Stimulated activated CD4-positive, alpha-beta T cell treated with anti-CD3 and anti-CD28 coated beads, Interleukin-12 subunit alpha, Interleukin-12 subunit beta, amount 100 ng/mL, for 48 hours (primary cell): ENCODE measurements around the gene MYD88.
"Not testable (repeated sequence)": the region's sequence is repeated elsewhere in the genome, so short reads cannot be mapped to it uniquely, and the experiment has no call there.

Source experiments
- DNase-seq, 3 donors: peaks; one replicate each; pipeline ENCODE4 v3.0.0-alpha.2; 2020; ENCODE audit warnings: low read depth in 2 of 3, low spot score in 1 of 3

Gene MYD88

DNA sequence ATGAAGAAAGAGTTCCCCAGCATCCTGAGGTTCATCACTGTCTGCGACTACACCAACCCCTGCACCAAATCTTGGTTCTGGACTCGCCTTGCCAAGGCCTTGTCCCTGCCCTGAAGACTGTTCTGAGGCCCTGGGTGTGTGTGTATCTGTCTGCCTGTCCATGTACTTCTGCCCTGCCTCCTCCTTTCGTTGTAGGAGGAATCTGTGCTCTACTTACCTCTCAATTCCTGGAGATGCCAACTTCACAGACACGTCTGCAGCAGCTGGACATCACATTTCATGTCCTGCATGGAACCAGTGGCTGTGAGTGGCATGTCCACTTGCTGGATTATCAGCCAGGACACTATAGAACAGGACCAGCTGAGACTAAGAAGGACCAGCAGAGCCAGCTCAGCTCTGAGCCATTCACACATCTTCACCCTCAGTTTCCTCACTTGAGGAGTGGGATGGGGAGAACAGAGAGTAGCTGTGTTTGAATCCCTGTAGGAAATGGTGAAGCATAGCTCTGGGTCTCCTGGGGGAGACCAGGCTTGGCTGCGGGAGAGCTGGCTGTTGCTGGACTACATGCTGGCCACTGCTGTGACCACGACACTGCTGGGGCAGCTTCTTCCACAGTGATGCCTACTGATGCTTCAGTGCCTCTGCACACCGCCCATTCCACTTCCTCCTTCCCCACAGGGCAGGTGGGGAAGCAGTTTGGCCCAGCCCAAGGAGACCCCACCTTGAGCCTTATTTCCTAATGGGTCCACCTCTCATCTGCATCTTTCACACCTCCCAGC is 2.9 kb downstream of the MYD88 start:
- DNase-seq: no peak

DNA sequence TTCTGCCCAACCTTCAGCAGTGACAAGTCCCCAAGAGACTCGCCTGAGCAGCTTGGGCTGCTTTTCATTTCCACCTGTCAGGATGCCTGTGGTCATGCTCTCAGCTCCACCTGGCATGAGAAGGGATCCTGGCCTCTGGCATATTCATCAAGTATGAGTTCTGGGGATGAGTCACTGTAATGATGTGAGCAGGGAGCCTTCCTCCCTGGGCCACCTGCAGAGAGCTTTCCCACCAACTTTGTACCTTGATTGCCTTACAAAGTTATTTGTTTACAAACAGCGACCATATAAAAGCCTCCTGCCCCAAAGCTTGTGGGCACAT is 3.5 kb downstream of the MYD88 start:
- no peak for DNase-seq

DNA sequence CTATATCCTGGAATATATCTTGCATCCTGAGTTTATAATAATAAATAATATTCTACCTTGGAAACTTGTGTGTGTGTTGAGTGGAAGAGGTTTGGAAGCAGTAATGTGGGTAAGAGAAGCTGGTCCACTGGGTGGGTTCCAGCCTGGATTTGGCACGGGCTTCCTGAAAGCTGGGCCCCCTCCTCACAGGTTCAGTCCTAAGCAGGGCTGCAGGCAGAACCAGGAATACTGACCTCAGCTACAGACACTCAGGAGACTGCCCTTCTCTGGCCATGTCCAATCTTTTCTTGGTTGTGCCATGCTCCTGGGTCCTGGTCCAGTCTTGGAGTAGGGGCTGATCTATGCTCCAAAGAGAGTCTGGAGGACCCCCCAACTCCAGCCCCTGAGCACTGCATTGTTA is 4.5 kb downstream of the MYD88 start:
- no peak for DNase-seq

DNA sequence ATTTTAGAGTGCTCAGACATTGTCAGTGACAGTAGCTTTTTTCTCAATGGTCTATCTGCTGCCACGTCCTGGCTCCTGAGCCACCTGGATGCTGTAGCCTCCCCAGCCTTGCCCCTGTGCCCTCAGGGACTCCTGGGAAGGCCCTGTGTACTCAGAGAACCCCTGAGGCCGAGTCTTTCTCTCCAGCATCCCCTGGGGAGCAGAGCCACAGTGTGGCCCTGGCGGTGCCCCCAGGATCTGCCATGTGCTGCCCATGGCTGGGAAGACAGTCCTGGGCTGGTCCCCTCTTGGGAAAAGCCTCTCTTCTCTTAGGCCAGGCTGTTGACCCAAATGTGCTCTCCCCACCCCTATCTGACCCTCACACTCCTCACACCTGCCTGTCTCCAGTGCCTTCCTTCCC is 5.0 kb downstream of the MYD88 start:
- no peak for DNase-seq

DNA sequence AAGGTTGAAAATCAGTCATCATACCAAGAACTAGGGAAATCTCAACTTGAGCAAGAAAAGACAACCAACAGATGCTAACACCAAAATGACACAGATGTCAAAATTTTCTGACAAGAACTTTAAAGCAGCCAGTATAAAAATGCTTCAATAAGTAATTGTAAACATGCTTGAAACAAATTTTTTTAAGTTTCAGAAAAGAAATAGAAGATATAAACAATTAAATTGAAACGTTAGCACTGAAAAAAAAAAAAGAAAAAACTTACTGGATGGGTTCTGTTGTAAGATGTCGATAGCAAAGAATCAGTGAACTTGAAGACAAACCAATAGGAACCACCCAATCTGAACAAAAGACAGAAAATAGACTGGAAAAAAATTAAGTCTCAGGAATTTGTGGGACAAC is 8.0 kb downstream of the MYD88 start:
- no peak for DNase-seq

DNA sequence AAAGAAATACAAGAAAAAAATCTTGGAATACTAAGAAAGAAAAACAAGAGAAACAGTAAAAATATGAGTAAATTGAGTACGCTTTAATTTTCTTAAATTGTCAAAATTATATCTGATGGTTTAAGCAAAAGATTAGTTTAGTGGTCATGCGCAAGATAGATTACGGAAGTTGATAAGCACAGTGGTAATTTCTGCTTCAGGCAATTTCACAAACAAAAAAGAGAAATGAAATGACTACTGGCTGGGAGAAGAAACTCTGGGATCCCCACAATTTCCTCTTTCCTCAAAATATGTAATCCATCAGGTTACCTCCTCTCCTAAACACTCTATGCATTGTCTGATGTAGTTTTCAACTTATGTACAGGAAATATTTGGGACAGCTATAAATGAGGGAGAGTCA is 9.0 kb downstream of the MYD88 start:
- no peak for DNase-seq

DNA sequence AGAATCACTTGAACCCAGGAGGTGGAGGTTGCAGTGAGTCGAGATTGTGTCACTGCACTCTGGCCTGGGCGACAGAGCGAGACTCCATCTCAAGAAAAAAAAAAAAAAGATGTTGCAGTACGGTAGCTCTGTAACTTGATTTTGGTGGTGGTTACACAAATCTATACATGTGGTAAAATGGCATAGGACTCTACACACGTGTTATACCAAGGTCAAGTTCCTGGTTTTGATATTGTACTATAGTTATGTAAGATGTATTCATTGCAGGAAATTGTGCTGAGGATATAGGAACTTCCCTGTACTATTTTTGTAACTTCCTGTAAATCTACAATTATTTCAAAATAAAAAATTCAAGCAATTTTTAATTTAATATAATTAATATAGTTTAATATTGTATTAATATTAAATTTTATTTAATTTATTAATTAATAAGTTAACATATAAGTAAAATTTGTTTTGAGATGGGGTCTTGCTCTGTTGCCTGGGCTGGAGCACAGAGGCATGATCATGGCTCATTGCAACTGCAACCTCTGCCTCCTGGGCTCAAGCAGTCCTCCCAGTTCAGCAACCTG is 9.9 kb downstream of the MYD88 start:
- DNase-seq: no peak

DNA sequence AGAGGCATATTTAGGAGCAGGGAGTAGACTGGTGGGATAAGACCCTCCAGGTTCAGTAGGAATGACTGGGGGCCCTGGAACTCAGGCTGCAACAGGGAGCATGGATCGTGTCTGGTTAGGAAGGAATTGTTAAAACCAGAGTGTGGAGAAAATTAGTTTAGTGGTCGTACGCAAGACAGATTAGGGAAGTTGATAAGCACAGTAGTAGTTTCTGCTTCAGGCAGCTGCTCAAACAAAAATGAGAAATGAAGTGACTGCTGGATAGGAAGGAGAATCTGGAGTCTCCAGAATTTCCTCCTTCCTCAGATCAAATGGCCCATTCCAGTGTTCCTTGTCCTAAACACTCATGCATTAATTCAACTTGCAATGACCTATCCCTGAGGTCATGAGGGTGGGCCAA is 11.2 kb downstream of the MYD88 start:
- DNase-seq: no peak

DNA sequence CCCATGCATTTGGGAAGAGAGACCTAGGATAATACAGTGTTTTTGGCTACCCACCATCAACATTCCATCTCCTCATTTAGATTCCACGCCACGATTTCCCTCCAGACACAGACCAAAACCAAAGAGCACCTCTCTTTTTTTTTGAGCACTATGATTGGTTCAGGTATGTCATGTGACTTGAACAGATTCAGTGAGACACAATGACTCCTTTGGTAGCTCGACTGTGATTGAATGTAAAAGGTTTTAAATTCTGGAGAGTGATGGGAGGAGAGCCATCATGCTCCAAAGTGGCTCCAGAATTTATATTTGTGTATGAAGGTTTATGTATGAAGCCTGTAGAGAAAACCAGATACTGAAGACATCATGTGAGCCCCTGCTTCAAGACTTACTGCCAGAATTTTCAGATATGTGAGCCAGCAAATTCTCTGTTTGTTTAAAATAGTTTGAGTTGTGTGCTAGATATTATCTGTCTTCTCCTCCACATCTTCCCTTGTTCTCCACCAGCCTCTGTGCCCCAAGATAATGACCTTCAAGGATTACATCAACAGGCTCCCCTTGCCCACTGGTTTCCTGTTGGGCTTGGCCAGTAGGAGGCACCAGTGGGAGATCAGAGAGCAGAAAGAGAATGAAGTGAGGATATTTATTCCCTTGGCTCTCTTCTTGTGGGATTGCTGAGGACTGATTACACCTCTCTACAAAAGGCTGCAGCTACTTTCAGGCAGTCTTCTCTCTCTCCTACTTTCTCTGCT is 12.5 kb downstream of the MYD88 start:
- DNase-seq: no peak

DNA sequence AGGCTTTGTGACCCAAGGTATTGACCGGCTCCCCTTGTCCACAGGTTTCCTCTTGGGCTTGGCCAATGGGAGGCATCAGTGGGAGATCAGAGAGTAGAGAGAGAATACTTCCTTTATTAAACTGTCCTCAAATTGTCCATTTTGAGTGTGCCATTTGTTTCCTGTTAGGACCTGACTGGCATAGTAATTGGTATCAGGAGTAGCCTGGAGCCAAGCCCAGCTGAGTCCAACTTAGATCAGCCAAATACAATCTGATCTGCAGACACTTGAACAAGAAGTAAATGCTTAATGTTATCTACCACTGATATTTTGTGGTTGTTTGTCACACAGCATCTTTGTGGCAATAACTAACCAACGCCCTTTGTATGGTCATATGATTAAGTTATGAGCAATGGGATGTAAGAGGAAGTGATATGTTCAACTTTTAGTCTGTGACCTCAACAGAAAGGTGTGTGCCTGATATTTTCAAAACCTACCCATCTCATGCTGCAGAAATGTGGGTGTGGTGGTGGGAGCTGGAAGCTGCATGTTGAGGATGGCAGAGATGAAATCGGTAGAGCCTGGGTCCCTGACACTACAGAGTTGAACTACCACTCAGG is 13.3 kb downstream of the MYD88 start:
- no peak for DNase-seq

DNA sequence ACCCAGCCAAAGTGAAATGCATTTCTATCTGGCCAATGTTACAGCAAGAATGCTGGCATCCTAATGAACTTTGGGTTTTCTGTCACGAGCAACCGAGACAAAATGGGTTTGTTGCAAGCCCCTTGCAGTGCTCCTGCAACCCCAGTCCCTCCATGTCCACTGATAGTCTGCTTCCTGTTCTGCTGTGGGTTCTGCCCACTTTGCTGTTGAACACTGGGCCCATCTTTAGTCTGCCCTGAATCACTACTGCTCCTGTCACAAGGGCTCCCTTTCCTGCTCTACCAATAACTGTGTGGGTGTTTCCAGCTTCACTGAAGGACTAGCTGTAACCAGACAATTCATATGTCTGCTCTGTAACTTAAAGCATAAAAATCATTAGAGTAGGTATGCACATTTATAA is 14.1 kb downstream of the MYD88 start:
- DNase-seq: no peak

DNA sequence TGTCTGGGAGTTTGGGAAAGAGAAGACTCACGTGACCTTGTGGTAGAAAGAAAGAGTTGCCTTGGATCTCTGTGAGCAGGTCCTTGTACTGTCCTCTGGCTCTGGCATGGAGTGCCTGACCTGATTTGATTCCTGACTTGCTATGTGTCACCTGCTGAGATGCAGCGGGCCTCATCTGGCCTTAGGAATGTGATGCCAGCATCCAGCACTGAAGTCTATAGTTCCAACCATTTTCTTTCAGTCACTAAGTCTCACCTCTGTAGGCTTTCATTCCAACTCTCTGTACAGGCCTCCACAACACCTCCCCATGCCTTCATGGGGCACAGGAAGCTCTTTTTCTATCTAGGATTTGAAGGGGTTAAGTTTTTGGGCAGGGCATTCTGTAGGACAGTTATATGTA is 14.8 kb downstream of the MYD88 start:
- no peak for DNase-seq

DNA sequence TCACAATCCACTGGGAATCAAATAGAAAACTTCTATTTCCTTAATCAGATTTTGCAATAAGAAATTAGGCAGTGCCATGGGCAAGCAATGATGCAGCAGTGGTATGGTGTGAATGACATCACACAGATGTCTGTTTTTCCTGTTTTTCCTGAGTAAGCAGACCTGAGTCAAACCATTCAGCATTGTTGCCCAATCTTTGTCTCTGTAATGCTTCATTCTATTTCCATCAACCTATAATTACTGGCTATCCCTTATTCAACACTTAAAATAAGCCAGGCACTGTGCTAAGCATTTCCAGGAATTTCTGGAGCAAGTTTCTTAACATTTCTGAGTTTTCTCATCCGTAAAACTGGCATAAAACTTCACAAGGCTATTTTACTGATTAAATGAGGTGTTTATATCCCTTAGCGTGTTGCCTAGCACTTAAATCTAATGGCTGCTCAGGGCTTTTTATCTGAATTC is 15.6 kb downstream of the MYD88 start:
- DNase-seq: no peak

DNA sequence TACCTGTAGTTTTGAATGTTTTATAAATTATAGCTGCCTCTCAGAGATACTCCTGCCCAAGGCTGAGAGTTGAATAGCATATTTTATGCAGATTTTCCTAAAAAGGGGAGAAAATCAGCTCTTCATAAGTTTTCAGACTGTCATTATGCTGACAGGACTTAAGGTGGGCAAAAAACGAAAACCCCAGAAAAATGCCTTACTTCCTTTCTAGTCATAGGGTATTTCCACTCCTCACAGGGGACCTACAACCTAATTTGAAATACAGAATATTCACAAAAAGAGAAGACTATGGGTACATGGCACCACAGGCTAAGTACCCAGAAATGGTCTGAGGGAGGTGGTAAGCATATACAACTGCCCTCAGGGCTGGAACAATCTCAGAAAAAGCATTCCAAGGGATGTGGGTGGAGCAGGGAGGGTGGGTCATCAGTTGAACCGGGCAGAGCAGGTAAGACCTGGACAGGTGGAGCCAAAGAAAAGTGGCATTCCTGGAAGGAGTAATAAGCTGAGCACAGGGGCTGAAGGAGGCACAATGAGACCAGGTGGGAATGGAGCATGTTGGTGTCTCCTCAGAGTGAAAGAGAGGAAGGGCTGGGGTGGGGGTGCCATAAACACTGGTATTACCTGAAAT is 16.3 kb downstream of the MYD88 start:
- no peak for DNase-seq

DNA sequence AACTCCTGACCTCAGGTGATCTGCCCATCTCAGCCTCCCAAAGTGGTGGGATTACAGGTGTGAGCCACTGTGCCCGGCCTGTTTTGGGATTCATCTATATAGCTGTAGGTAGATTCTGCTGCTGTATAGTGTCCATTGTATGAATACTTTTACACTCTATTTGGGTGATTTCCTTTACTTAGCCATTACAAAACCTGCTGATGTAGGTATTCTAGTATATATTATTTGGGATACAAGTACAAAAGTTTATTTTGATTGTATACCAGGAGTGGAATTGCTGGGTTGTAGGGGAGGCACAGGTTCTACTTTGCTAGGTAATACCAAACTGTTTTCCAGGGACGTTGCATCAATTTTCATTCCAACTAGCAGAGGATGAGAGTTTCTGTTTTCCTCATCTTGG is 17.4 kb downstream of the MYD88 start:
- no peak for DNase-seq

DNA sequence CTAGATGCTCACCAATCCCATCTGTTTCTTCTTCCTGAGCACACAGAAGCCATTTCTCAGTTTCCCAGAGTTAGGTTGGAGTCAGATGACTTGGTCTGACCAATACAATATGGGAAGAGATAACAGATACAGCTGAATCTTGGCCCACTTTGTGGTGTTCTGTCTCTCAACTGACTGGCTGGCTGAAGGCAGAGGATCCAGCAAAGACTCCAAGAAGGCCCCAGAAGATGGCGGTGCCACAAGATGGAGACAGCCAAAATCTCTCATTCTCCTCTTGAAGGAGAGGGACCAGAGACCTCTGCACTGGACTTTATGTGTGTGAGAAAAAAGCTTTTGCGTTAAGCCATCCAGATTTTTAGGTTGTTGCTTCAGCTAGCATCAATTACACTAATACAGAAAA is 18.7 kb downstream of the MYD88 start:
- DNase-seq: no peak

DNA sequence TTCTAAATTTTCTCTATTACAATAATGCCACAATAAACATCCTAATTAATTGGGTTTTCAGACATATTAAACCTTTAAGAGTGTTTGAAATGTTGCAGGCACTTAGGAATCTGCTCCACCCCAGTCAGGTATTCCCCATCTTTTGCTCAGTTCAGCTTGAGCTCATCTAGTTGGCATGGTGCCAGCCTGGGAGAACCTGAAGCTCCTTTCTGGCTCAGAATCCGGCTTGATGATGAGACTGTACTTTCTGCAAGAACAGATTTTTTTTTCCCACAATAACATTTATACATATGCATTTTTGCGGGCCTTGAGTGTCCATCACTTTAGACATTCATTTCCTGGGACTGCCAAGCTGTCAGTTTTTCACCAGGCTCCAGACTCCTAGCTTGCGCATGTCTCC is 19.1 kb downstream of the MYD88 start:
- DNase-seq: no peak

DNA sequence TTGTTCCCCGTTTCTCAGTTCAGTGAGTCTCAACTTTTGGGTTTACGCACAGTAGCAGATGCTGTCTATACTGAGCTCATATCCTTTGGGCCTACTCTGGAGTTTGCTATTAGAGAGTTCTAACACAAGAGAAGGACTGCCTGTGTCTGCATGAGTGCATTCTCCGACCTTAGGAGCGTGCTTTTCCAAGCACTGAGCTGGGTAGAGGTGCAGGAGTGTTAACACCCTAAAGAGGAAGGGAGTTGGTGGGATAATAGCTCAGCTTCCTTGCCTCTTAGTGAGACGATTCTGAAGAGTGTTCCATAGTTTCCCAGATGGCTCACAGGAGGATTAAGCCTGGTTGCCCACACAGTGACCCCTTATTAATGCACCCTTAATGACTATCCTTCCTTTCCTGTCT is 20.0 kb downstream of the MYD88 start:
- DNase-seq: no peak

DNA sequence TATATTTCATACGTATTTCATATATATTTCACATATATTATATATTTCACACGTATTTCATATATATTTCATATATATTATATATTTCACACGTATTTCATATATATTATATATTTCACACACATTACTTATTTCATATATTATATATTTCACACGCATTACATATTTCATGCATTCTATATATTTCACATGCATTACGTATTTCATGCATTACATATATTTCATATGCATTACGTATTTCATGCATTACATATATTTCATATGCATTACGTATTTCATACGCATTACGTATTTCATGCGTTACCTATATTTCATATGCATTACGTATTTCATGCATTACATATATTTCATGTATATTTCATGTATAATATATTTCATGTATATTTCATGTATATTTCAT is 22.2 kb downstream of the MYD88 start:
- DNase-seq: not testable (repeated sequence)

DNA sequence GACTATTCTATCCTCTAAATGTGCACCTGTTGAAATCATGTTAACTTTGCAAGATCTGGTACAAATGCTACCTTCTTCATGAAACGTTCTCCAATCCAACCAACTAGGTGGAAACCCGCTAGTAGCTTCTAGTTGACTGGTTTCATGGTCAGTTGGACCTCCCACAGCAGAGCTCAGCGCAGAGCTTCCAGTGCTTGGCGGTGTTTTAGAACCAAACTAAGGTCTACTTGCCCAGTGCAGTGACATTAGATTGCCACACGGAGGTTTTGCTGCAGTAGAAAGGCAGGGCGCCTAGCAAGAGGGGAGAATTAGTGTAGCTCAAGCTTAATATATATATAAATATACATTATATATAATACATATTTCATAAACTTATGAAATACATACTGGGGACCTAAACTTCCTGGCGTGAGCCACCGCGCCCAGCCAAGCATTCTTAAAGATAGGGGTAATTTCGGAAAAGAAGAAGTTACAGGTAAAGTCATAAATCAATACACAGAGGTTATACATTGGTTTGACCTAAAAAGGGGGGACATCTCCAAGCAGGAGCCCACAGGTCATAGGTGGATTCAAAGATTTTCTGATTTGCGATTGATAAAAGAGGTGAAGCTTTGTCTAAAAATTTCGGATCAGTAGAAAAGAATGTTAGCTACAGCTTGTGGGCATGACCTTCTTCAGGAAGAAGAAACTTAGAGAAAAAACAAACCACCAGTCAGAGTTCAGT is 24.8 kb downstream of the MYD88 start:
- no peak for DNase-seq
